ENCODE measurements around the gene DMAC2L. TPM values are rescaled to one million over a fixed set of nuclear protein-coding genes. Genes with fewer than 3 reads are reported as not detected.

The DMAC2L gene
- total and polyA plus RNA-seq, 10 of the 15 experiments (the other 5 are each of a cell fraction or from before 2014, with no cell fraction given) = 9.5 to 76.3 (median 28.2) TPM

GRCh38 chr14:50344116-50344775, 32.1 kb downstream of the DMAC2L start:
- intact Hi-C loops (cut with micrococcal nuclease; ENCODE audit: unreplicated experiment) = loop anchor here (10.0 kb wide), 1 partner anchor 421 kb away; no protein-coding TSS in a partner anchor
- FAIRE-seq (peak; percentile 79), DNase-seq (ENCODE audit: low read depth, low spot score) (peak; percentile 74), ATAC-seq (peak; percentile 94)
- no peaks in the 10 kb centered on the region for H3K9me3 ChIP-seq (replicated peaks; ENCODE audit: control insufficient read depth, insufficient read depth, low read length)
- CTCF ChIA-PET = interaction anchor here (0.6 to 2.4 kb wide), 13 partner anchors 9 to 333 kb away, joined by 3 to 12 read pairs (median 4); no protein-coding TSS in a partner anchor
- SMC1A ChIA-PET (ENCODE audit: uncharacterized antibody, unreplicated experiment) = interaction anchor here (0.7 to 4.0 kb wide), 14 partner anchors 11 to 516 kb away, joined by 3 to 24 read pairs (median 4); partner anchors contain the start of gene CDKL1
- POLR2A ChIA-PET = interaction anchor here (0.9 to 1.5 kb wide), 4 partner anchors 13 to 32 kb away, joined by 4 to 5 read pairs (median 4); partner anchors contain the start of genes DMAC2L and L2HGDH
- no peak overlapping the region for H3K4me3 ChIP-seq
- RAD21 ChIA-PET (ENCODE audit: unreplicated experiment) = interaction anchor here (0.7 to 2.7 kb wide), 17 partner anchors 11 to 516 kb away, joined by 3 to 19 read pairs (median 4); partner anchors contain the start of genes DMAC2L, L2HGDH and MAP4K5
- WGBS (ENCODE audit: insufficient coverage, insufficient replicate concordance, low lambda C conversion rate, missing lambda C conversion rate) = 32% methylated on average over 7 of the region's 7 CpGs
- no peaks in the 10 kb centered on the region for H3K79me2 ChIP-seq (ENCODE audit: control insufficient read depth, insufficient read depth, low read length)
- peaks cover 0 to 4% of the 10 kb centered on the region in 2 experiments; a peak in 1 of 4 replicates for H3K36me3 ChIP-seq (ENCODE audit: control insufficient read depth in 2 of 2, insufficient read depth in 2 of 2, low read length in 1 of 2)
- no peak overlapping the region for H3K9ac ChIP-seq (ENCODE audit: control insufficient read depth, insufficient read depth, low read length)
- peaks cover 9% of the 10 kb centered on the region for H3K4me1 ChIP-seq (ENCODE audit: control insufficient read depth, insufficient read depth, low read length)
- no peaks in the 10 kb centered on the region for H3K27me3 ChIP-seq (replicated peaks in 1 of 2; ENCODE audit: control insufficient read depth in 2 of 2, insufficient read depth in 2 of 2, low read length in 1 of 2)
- no peak overlapping the region for H3K27ac ChIP-seq (ENCODE audit: control insufficient read depth, insufficient read depth)
- BruUV-seq (replicated peaks) = no TSS peak
- H4K20me1 ChIP-seq (ENCODE audit: control insufficient read depth, insufficient read depth) = no peaks in the 10 kb centered on the region
- no peak overlapping the region for H2AFZ ChIP-seq (ENCODE audit: control insufficient read depth, low read depth, low read length)
- in situ Hi-C loops (cut with MboI) = no loop called here
- no peak overlapping the region for H3K4me2 ChIP-seq (ENCODE audit: control insufficient read depth, insufficient read depth)
- TF ChIP-seq SMARCA5 (IDR thresholded peaks at IDR 0.05) (no peak), RUNX3 (IDR thresholded peaks at IDR 0.05; ENCODE audit: low read length) (peak; percentile 82), BCLAF1 (IDR thresholded peaks at IDR 0.05) (no peak), ATF7 (IDR thresholded peaks at IDR 0.05; ENCODE audit: low read depth) (peak; percentile 78), SMAD5 (IDR thresholded peaks at IDR 0.05; ENCODE audit: low read depth) (no peak), RELA (IDR thresholded peaks at IDR 0.05; ENCODE audit: borderline replicate concordance, partially characterized antibody) (peak; percentile 9), BMI1 (IDR thresholded peaks at IDR 0.05; ENCODE audit: borderline replicate concordance) (no peak), ZNF207 (IDR thresholded peaks at IDR 0.05; ENCODE audit: borderline replicate concordance) (no peak), BCL3 (IDR thresholded peaks at IDR 0.05; ENCODE audit: borderline replicate concordance, insufficient read depth, low read depth, low read length, poor library complexity, severe bottlenecking) (peak; percentile 92), PML (IDR thresholded peaks at IDR 0.05; ENCODE audit: low read length) (no peak), NFXL1 (IDR thresholded peaks at IDR 0.05; ENCODE audit: borderline replicate concordance) (no peak), FOS (IDR thresholded peaks at IDR 0.05; ENCODE audit: borderline replicate concordance, extremely low read depth, insufficient read length) (no peak), MTA3 (IDR thresholded peaks at IDR 0.05; ENCODE audit: borderline replicate concordance, low read length) (no peak), POLR2AphosphoS5 (IDR thresholded peaks at IDR 0.05; ENCODE audit: low read length) (no peak), ZBTB4 (CRISPR knock-in tag; IDR thresholded peaks at IDR 0.05) (no peak), RB1 (IDR thresholded peaks at IDR 0.05; ENCODE audit: borderline replicate concordance) (no peak)
